GM19043 (cell line): ENCODE measurements around the gene TRABD2B.

Experiments used
- ATAC-seq: cut with Tn5 transposase; IDR thresholded peaks from one replicate; pipeline ENCODE4 v1.9.1; 2021; ENCODE audit warnings: low read depth; ENCODE audit not compliant: unreplicated experiment

TRABD2B gene

DNA sequence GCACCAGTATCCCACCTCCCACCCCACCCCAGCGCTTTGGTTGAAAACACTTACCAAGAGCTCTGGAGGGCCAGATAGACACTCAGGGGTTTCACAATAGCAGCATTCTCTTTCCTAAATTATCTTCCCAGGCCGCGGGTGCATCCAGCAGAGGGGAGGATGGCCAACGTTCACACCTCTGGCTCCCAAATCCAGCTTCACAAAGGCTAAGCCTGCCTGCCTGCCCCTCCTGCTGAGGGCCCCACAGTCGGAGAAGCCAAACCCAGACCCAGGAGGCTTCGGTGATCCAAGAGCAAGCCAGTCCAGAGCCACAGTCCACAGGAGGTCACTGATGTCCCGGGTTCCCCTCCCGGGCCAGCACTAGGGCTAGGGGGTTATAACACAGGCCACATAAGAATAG, 231.9 kb downstream of the TRABD2B start:
- ATAC-seq = no peak

DNA sequence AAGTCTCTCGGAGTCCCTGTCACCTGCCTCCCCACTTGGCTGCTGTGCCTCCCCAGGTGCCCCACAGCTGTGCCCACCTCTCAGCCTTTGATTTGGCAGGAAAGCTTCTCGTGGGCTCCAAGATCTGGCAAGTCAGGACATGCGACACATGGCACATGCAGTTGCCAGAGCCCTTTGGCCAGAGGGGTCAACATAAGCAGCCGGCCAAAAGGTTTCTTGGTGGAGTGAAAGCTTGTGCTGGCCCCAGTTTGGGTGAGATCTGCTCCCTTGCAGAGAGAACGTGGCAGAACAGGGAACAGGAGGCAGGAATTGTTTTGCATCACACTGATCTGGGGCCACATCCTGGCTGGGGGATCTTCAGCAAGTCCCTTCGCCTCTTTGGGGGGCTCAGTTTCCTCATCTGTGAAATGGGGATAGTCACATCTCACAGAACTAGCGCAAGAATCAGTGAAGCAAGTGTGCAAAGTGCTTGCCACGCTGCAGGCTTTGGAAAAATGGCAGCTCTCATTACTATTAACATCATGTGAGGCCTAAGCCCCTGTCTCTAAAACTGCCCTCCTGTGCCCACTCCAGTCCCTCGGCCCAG, 232.6 kb downstream of the TRABD2B start:
- no peak for ATAC-seq

DNA sequence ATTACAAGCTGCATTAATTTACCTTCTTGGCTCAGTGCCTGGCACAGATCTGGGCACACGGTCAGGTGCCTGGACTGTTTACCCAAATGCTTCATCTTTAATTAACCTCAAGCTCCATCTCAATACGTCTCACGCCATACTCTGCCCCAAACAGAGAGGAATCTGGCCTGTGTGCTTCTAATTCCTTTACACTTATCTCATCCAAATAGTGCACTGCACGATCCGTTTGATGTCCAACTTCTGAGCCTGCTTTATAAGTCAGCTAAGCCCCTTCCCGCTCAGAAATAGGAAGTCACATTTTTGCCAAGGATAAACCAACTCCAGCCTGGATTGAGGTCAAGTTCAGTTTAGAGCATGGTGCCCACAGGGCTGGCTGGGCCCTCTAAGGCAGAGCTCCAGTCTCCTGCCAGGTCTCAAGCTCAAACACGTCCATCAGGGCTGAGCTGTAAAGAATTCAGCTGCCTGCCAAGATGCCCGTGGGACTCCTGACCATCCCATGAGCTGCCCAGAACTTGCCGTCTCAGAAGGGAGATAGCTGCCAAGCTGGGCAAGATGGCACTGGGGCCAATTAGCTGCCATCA, 233.5 kb downstream of the TRABD2B start:
- no peak for ATAC-seq

DNA sequence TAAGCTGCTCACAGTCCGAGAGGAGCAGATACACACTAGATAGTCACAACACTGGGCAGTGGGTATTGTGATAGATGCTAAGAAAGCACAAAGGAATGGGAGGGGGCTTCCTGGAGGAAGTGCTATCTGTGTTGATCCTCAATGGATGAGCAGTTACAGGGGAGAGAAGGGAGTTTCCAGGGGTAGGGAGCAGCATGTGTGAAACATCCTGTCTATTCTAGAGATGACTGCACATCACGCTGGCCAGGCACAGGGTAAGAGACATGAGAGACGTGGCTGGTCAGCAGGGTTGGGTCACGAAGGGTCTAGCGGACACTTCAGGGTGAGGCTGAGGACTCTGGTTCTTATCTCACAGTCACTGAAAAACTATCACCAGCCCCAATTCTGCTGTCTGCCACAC, 235.2 kb downstream of the TRABD2B start:
- ATAC-seq = no peak

DNA sequence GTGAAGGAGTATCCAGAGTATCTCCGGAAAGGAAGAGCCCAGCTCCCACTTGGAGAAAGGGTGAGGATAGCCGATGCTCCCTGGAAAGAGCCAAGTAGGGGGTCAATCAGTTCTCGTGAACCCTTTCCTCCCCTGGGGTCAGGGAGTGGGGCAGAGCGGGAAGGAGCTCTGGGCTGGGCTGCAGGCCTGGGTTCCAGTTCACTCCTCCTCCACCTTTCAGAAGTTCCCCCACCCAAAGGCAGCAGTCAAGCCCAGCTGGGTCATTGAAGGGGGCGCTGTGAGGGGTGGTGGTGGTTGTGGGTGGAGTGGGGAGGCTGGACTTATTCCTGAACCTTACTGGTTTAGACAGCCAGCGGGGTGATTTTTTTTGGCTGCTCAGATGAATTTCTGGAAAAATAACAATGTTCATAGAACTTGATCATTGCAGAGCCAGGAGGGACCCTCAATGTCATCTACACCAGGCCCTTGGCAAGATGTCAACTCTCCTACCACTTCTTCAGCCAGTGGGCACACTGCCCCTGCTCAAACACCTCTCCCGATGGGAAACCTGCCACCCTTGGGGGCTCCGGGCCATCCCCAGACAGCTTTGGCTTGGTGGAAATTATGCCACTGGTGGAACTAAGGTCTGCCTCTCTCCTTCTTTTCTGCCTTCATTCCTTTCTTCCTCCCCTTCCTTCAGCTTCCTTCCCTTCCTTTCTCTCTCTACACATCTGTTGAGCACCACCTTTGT, 235.8 kb downstream of the TRABD2B start:
- no peak for ATAC-seq

- no peak for ATAC-seq
These were observed 237.1 kb downstream of the TRABD2B start for GRCh38 chr1:47759936-47760629.

- ATAC-seq = no peak
These were observed 237.8 kb downstream of the TRABD2B start for GRCh38 chr1:47759251-47759935.

GRCh38 chr1:47758341-47759250, 238.6 kb downstream of the TRABD2B start:
- ATAC-seq = no peak

- ATAC-seq = no peak
These were observed 239.8 kb downstream of the TRABD2B start for GRCh38 chr1:47757226-47757975.

- no peak for ATAC-seq
These were observed 240.8 kb downstream of the TRABD2B start for GRCh38 chr1:47756411-47756810.

GRCh38 chr1:47756006-47756405, 241.2 kb downstream of the TRABD2B start:
- ATAC-seq = no peak

- ATAC-seq = no peak
These were observed 241.8 kb downstream of the TRABD2B start for GRCh38 chr1:47755101-47755990.

GRCh38 chr1:47754221-47754620, 243.0 kb downstream of the TRABD2B start:
- ATAC-seq = no peak

DNA sequence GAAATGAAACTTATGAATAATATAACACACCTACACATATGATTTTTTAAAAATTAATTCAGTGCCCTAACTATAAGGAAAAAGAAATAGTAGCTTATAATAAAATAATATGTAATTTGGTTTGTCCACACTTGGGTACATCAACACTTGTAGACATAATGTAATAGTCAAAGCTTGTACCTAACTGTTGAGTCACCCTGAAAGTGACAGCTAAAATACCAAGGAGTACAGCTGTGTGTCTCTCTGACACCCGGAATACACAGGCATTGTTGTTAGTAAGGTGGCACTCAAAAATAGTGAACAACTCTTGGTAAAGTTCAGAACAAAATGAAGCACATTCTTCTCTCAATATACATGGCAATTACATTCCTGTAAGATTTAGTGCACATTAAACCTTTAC, 243.4 kb downstream of the TRABD2B start:
- no peak for ATAC-seq

- ATAC-seq = no peak
These were observed 244.6 kb downstream of the TRABD2B start for GRCh38 chr1:47752559-47752958.

DNA sequence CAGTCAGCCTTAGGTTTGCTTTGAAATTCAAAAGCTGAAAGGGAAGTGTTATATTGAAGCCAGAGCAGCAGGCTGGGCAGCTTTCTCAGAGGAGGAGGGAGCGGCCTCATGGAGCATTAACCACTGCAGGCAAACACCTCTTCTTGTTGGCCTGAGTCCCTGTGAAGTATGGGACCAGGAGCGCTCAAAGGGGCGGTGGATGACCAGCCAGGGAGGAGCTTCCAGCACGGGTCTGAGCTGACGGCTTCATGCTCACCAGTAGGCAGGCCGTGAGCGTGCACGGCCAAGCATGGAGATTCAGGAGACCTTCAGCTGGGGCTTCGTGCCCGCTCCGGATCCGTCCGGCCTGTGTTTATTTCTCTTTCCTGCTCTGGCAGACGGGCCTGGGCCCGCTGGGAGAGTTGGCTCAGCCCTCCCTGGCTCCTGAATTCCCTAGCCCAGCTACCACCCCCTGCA, 245.2 kb downstream of the TRABD2B start:
- no peak for ATAC-seq

GRCh38 chr1:47751193-47751592, 246.0 kb downstream of the TRABD2B start:
- no peak for ATAC-seq
